ENCODE measurements around the gene SPINK8. TPM values are rescaled to one million over a fixed set of nuclear protein-coding genes. Genes with fewer than 3 reads are reported as not detected.

The SPINK8 gene
- total and polyA plus RNA-seq, 4 donors = not detected

- WGBS = 63% methylated on average over 2 of the region's 2 CpGs
- no peaks in the 10 kb centered on the region for H3K4me1 ChIP-seq (ENCODE audit: control insufficient read depth in 4 of 4, insufficient read depth in 4 of 4, low read length in 3 of 4)
- TF ChIP-seq, protein P1, sequence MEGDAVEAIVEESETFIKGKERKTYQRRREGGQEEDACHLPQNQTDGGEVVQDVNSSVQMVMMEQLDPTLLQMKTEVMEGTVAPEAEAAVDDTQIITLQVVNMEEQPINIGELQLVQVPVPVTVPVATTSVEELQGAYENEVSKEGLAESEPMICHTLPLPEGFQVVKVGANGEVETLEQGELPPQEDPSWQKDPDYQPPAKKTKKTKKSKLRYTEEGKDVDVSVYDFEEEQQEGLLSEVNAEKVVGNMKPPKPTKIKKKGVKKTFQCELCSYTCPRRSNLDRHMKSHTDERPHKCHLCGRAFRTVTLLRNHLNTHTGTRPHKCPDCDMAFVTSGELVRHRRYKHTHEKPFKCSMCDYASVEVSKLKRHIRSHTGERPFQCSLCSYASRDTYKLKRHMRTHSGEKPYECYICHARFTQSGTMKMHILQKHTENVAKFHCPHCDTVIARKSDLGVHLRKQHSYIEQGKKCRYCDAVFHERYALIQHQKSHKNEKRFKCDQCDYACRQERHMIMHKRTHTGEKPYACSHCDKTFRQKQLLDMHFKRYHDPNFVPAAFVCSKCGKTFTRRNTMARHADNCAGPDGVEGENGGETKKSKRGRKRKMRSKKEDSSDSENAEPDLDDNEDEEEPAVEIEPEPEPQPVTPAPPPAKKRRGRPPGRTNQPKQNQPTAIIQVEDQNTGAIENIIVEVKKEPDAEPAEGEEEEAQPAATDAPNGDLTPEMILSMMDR (IDR thresholded peaks at IDR 0.05; ENCODE audit: low read depth, low read length, missing input control) = no peak
- TF ChIP-seq ATF3 (IDR thresholded peaks at IDR 0.05) (no peak), RXRA (IDR thresholded peaks at IDR 0.05) (no peak), EGR1 (IDR thresholded peaks at IDR 0.05; ENCODE audit: low read depth in 2 of 2) (no peak), HNF4A (conservative IDR thresholded peaks at IDR 0.05) (no peak), TAF1 (conservative IDR thresholded peaks at IDR 0.05) (no peak), GABPA (IDR thresholded peaks at IDR 0.05 in 1 of 2, conservative IDR thresholded peaks at IDR 0.05 in 1 of 2) (no peak), FOXA2 (IDR thresholded peaks at IDR 0.05) (no peak), FOXA1 (IDR thresholded peaks at IDR 0.05) (no peak), SP1 (IDR thresholded peaks at IDR 0.05) (no peak)
- TF ChIP-seq, protein P2, sequence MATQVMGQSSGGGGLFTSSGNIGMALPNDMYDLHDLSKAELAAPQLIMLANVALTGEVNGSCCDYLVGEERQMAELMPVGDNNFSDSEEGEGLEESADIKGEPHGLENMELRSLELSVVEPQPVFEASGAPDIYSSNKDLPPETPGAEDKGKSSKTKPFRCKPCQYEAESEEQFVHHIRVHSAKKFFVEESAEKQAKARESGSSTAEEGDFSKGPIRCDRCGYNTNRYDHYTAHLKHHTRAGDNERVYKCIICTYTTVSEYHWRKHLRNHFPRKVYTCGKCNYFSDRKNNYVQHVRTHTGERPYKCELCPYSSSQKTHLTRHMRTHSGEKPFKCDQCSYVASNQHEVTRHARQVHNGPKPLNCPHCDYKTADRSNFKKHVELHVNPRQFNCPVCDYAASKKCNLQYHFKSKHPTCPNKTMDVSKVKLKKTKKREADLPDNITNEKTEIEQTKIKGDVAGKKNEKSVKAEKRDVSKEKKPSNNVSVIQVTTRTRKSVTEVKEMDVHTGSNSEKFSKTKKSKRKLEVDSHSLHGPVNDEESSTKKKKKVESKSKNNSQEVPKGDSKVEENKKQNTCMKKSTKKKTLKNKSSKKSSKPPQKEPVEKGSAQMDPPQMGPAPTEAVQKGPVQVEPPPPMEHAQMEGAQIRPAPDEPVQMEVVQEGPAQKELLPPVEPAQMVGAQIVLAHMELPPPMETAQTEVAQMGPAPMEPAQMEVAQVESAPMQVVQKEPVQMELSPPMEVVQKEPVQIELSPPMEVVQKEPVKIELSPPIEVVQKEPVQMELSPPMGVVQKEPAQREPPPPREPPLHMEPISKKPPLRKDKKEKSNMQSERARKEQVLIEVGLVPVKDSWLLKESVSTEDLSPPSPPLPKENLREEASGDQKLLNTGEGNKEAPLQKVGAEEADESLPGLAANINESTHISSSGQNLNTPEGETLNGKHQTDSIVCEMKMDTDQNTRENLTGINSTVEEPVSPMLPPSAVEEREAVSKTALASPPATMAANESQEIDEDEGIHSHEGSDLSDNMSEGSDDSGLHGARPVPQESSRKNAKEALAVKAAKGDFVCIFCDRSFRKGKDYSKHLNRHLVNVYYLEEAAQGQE (IDR thresholded peaks at IDR 0.05) = no peak
- TF ChIP-seq, protein P3, sequence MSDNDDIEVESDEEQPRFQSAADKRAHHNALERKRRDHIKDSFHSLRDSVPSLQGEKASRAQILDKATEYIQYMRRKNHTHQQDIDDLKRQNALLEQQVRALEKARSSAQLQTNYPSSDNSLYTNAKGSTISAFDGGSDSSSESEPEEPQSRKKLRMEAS (IDR thresholded peaks at IDR 0.05) = no peak
- no peaks in the 10 kb centered on the region for H3K36me3 ChIP-seq (ENCODE audit: control insufficient read depth in 4 of 4, insufficient read depth in 3 of 4, low read depth in 1 of 4, low read length in 3 of 4)
- no peak overlapping the region for H3K4me3 ChIP-seq (ENCODE audit: low read depth in 1 of 3, low read length in 3 of 3)
- H3K9me3 ChIP-seq (ENCODE audit: control insufficient read depth in 4 of 4, low read length in 3 of 4) = peaks cover 0 to 7% (median 4%) of the 10 kb centered on the region in 4 donors
- H3K27ac ChIP-seq (ENCODE audit: low read depth in 1 of 2, low read length in 2 of 2) = no peak overlapping the region
- DNase-seq (ENCODE audit: low spot score) = no peak
- no peaks in the 10 kb centered on the region for H3K27me3 ChIP-seq (ENCODE audit: control insufficient read depth in 4 of 4, insufficient read depth in 4 of 4, low read length in 3 of 4)
- H3K9ac ChIP-seq (ENCODE audit: low read depth in 1 of 2, low read length in 2 of 2) = no peak overlapping the region
These were observed 14.6 kb downstream of the SPINK8 start for GRCh38 chr3:48318713-48319468.

DNA sequence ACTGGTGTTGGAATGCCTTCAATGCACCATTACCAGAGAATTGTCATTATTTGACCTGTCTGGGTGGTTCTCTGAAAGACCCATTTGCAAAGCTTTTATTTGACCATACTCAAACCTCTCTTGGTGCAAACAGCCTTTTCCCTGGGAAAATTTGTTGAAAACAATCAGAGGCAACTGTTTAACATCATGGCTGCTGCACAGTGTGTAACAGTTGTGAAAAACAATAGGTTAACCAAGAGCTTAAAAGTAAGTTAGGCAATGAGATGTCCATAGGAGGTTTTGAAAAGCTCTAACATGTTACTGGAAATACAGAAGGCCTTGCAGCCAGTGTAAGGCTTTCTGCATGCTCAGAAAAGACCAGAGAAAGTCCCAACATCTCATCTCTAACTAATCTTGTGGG is 18.9 kb downstream of the SPINK8 start:
- H3K27ac ChIP-seq (ENCODE audit: low read depth in 1 of 2, low read length in 2 of 2) = no peak overlapping the region
- no peak overlapping the region for H3K9ac ChIP-seq (ENCODE audit: low read depth in 1 of 2, low read length in 2 of 2)
- H3K4me1 ChIP-seq (ENCODE audit: control insufficient read depth in 4 of 4, insufficient read depth in 4 of 4, low read length in 3 of 4) = no peaks in the 10 kb centered on the region
- H3K27me3 ChIP-seq (ENCODE audit: control insufficient read depth in 4 of 4, insufficient read depth in 4 of 4, low read length in 3 of 4) = no peaks in the 10 kb centered on the region
- no peaks in the 10 kb centered on the region for H3K36me3 ChIP-seq (ENCODE audit: control insufficient read depth in 4 of 4, insufficient read depth in 3 of 4, low read depth in 1 of 4, low read length in 3 of 4)
- no peak for DNase-seq (ENCODE audit: low spot score)
- peaks cover 0 to 9% (median 4%) of the 10 kb centered on the region in 4 donors for H3K9me3 ChIP-seq (ENCODE audit: control insufficient read depth in 4 of 4, low read length in 3 of 4)
- H3K4me3 ChIP-seq (ENCODE audit: low read depth in 1 of 3, low read length in 3 of 3) = no peak overlapping the region
- TF ChIP-seq, protein P4, sequence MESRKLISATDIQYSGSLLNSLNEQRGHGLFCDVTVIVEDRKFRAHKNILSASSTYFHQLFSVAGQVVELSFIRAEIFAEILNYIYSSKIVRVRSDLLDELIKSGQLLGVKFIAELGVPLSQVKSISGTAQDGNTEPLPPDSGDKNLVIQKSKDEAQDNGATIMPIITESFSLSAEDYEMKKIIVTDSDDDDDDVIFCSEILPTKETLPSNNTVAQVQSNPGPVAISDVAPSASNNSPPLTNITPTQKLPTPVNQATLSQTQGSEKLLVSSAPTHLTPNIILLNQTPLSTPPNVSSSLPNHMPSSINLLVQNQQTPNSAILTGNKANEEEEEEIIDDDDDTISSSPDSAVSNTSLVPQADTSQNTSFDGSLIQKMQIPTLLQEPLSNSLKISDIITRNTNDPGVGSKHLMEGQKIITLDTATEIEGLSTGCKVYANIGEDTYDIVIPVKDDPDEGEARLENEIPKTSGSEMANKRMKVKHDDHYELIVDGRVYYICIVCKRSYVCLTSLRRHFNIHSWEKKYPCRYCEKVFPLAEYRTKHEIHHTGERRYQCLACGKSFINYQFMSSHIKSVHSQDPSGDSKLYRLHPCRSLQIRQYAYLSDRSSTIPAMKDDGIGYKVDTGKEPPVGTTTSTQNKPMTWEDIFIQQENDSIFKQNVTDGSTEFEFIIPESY (IDR thresholded peaks at IDR 0.05) = no peak
- TF ChIP-seq ATF3 (IDR thresholded peaks at IDR 0.05) (no peak), FOXA1 (IDR thresholded peaks at IDR 0.05) (no peak), TAF1 (conservative IDR thresholded peaks at IDR 0.05) (no peak), YY1 (IDR thresholded peaks at IDR 0.05) (no peak), FOXA2 (IDR thresholded peaks at IDR 0.05) (no peak), HNF4G (IDR thresholded peaks at IDR 0.05) (no peak), JUND (IDR thresholded peaks at IDR 0.05) (no peak), EGR1 (IDR thresholded peaks at IDR 0.05; ENCODE audit: low read depth in 2 of 2) (no peak), NR2F2 (IDR thresholded peaks at IDR 0.05) (no peak), RXRA (IDR thresholded peaks at IDR 0.05) (no peak), HNF4A (conservative IDR thresholded peaks at IDR 0.05) (no peak), GABPA (IDR thresholded peaks at IDR 0.05 in 1 of 2, conservative IDR thresholded peaks at IDR 0.05 in 1 of 2) (no peak)
- TF ChIP-seq, protein P2 (IDR thresholded peaks at IDR 0.05) = no peak

Data from liver (tissue), 9 donors.